ENCODE data around the gene FBXW9. TPM values are rescaled to one million over a fixed set of nuclear protein-coding genes. Genes with fewer than 3 reads are reported as not detected.

FBXW9 gene
- total RNA-seq, 2 experiments from 2014 or later, result 4.9 to 5.3 TPM

Other genes starting within 250 kb of the FBXW9 start
- 1 to 10 TPM; 4.9 to 5.0 TPM for gene ZNF709, start 211.8 kb downstream of the FBXW9 start, total RNA-seq
- 10 to 100 TPM; 18.1 to 19.0 TPM for gene ZNF564, start 145.1 kb downstream of the FBXW9 start, total RNA-seq
- gene ZNF490, start 85.8 kb downstream of the FBXW9 start, total RNA-seq, result 10 to 100 TPM; 14.9 to 17.4 TPM
- 10 to 100 TPM; 37.1 to 42.7 TPM for gene ZNF791, start 85.7 kb downstream of the FBXW9 start, total RNA-seq
- gene MAN2B1, start 29.9 kb downstream of the FBXW9 start, total RNA-seq, result 100 to 1,000 TPM; 108 to 115 TPM
- 10 to 100 TPM; 18.2 to 21.1 TPM for gene WDR83, start 29.8 kb downstream of the FBXW9 start, total RNA-seq
- 100 to 1,000 TPM; 148 to 149 TPM for gene DHPS, start 14.8 kb downstream of the FBXW9 start, total RNA-seq
- not detected for gene GNG14, start 8.6 kb downstream of the FBXW9 start, total RNA-seq
- 10 to 100 TPM; 80.8 to 81.9 TPM for gene TNPO2, start 27.3 kb upstream of the FBXW9 start, total RNA-seq
- gene TRIR, start 38.1 kb upstream of the FBXW9 start, total RNA-seq, result 100 to 1,000 TPM; 213 to 214 TPM
- 10 to 100 TPM; 46.4 to 47.2 TPM for gene GET3, start 40.9 kb upstream of the FBXW9 start, total RNA-seq
- not detected for gene BEST2, start 55.2 kb upstream of the FBXW9 start, total RNA-seq
- 10 to 100 TPM; 20.0 to 20.3 TPM for gene HOOK2, start 78.9 kb upstream of the FBXW9 start, total RNA-seq
- 10 to 100 TPM; 82.7 to 84.6 TPM for gene JUNB, start 94.9 kb upstream of the FBXW9 start, total RNA-seq
- 100 to 1,000 TPM; 170 to 181 TPM for gene PRDX2, start 105.2 kb upstream of the FBXW9 start, total RNA-seq
- gene THSD8, start 105.4 kb upstream of the FBXW9 start, total RNA-seq, result 10 to 100 TPM in 1 of 2 experiments, 1 to 10 TPM in 1; 5.8 to 10.8 TPM
- gene RNASEH2A, start 110.0 kb upstream of the FBXW9 start, total RNA-seq, result 10 to 100 TPM; 46.2 to 47.8 TPM
- not detected for gene RTBDN, start 137.9 kb upstream of the FBXW9 start, total RNA-seq
- gene MAST1, start 141.9 kb upstream of the FBXW9 start, total RNA-seq, result 1 to 10 TPM; 1.8 to 2.6 TPM
- gene DNASE2, start 184.8 kb upstream of the FBXW9 start, total RNA-seq, result 10 to 100 TPM; 29.0 to 30.4 TPM
- under 1 TPM in 1 of 2 experiments, not detected in 1; 0.19 TPM for gene KLF1, start 190.6 kb upstream of the FBXW9 start, total RNA-seq
- gene GCDH, start 194.5 kb upstream of the FBXW9 start, total RNA-seq, result 10 to 100 TPM; 39.7 to 43.4 TPM
- 1 to 10 TPM; 3.6 to 4.4 TPM for gene SYCE2, start 222.7 kb upstream of the FBXW9 start, total RNA-seq
- 10 to 100 TPM; 69.2 to 73.3 TPM for gene FARSA, start 237.1 kb upstream of the FBXW9 start, total RNA-seq
- 100 to 1,000 TPM; 522 to 531 TPM for gene CALR, start 242.0 kb upstream of the FBXW9 start, total RNA-seq
- gene RAD23A, start 249.2 kb upstream of the FBXW9 start, total RNA-seq, result 100 to 1,000 TPM; 128 to 141 TPM

All from activated naive CD8-positive, alpha-beta T cell treated with anti-CD3 and anti-CD28 coated beads, Interleukin-2, amount 10 ng/mL, durations not matched to agents 7 days and 5 days (primary cell).